Endothelial cell of umbilical vein (primary cell): ENCODE results near the gene NIN. TPM values are rescaled to one million over a fixed set of nuclear protein-coding genes. Genes with fewer than 3 reads are reported as not detected.

Experiments used
- BruUV-seq: library from RNA; stranded (reverse); fragments of 400-500 nt; replicated peaks from 2 replicates; lab custom pipeline; 2021; lab: Mats Ljungman, UMichigan
- CTCF ChIA-PET: fragments of 300-600, 350-600 bp; sonication (Branson Sonifier 250); formaldehyde crosslinking; loops from one replicate; lab custom pipeline; 2021; ENCODE audit warnings: antibody characterized with exemption, inconsistent platforms; lab: Charles Lee
- POLR2A ChIA-PET: fragments of 300-600, 350-600 bp; sonication (Branson Sonifier 250); formaldehyde crosslinking; loops from one replicate; lab custom pipeline; 2021; ENCODE audit warnings: antibody characterized with exemption, inconsistent platforms; lab: Charles Lee
- DNase-seq: peaks from one replicate; pipeline ENCODE4 v3.0.0-alpha.2; 2011; ENCODE audit warnings: low read depth, low spot score
- FAIRE-seq: peaks from 2 replicates; lab custom pipeline; 2011; peaks lifted over from hg19 to GRCh38; lab: Jason Lieb, UNC
- H2AFZ ChIP-seq: 2 replicates; pipeline ENCODE4 v1.6.0; 2012; ENCODE audit warnings: low read depth, low read length, control low read depth, inconsistent platforms
- H3K27ac ChIP-seq: 2 replicates; pipeline ENCODE4 v1.5.1; 2011; ENCODE audit warnings: low read depth, mild to moderate bottlenecking, control low read depth, low read length, moderate library complexity; ENCODE audit not compliant: insufficient read depth
- H3K27me3 ChIP-seq, 2 experiments: 2 replicates each; pipeline versions ENCODE4 v1.6.0 to v1.6.1; 2011; ENCODE audit warnings: low read length in 2 of 2, mixed read lengths in 1 of 2; ENCODE audit not compliant: control insufficient read depth in 2 of 2, insufficient read depth in 2 of 2
- H3K36me3 ChIP-seq, 2 experiments: 2 replicates in 1 of 2; 3 replicates in 1 of 2; pipeline ENCODE4 v1.5.1; 2011; ENCODE audit warnings: low read length in 2 of 2, mild to moderate bottlenecking in 1 of 2, moderate library complexity in 1 of 2; ENCODE audit not compliant: control insufficient read depth in 2 of 2, insufficient read depth in 2 of 2; ENCODE audit errors: extremely low read depth in 1 of 2
- H3K4me1 ChIP-seq: 3 replicates; pipeline ENCODE4 v1.5.1; 2011; ENCODE audit warnings: mild to moderate bottlenecking, low read length; ENCODE audit not compliant: control insufficient read depth, insufficient read depth; ENCODE audit errors: extremely low read depth
- H3K4me2 ChIP-seq: 2 replicates; pipeline ENCODE4 v1.6.1; 2011; ENCODE audit warnings: low read length, control low read depth, mixed read lengths; ENCODE audit not compliant: insufficient read depth
- H3K4me3 ChIP-seq, 3 experiments: fragments of 200-600 bp in 1 of 3; sonication (generic), shearing (Covaris generic) in 1 of 3; replicated peaks in 1 of 3; 2 replicates each; pipeline ENCODE4 v1.5.1; 2011 to 2016; ENCODE audit warnings: control low read depth in 3 of 3, low read length in 3 of 3, mild to moderate bottlenecking in 2 of 3, inconsistent platforms in 1 of 3, low read depth in 1 of 3, moderate library complexity in 1 of 3; ENCODE audit not compliant: insufficient read depth in 1 of 3
- H3K79me2 ChIP-seq: 2 replicates; pipeline ENCODE4 v1.6.0; 2012; ENCODE audit warnings: low read length, inconsistent platforms; ENCODE audit not compliant: control insufficient read depth, insufficient read depth
- H3K9ac ChIP-seq: replicated peaks from 2 replicates; pipeline ENCODE3; 2011; ENCODE audit warnings: low read length, control low read depth; ENCODE audit not compliant: insufficient read depth; ENCODE audit errors: extremely low read depth
- H3K9me1 ChIP-seq: replicated peaks from 3 replicates; pipeline ENCODE4 v1.6.0; 2011; ENCODE audit warnings: mild to moderate bottlenecking, low read length; ENCODE audit not compliant: control insufficient read depth, insufficient read depth; ENCODE audit errors: extremely low read depth
- H3K9me3 ChIP-seq: replicated peaks from 2 replicates; pipeline ENCODE4 v1.5.1; 2012; ENCODE audit warnings: low read length, inconsistent platforms; ENCODE audit not compliant: control insufficient read depth, insufficient read depth
- H4K20me1 ChIP-seq: replicated peaks from 2 replicates; pipeline ENCODE3; 2011; ENCODE audit warnings: mild to moderate bottlenecking, low read length; ENCODE audit not compliant: control insufficient read depth, insufficient read depth; ENCODE audit errors: extremely low read depth
- CTCF ChIP-seq, 2 donors: IDR thresholded peaks; 1 replicate in 1 of 2; 2 replicates in 1 of 2; pipeline ENCODE4 v1.5.1; 2011; ENCODE audit warnings: low read length in 2 of 2, mild to moderate bottlenecking in 2 of 2, moderate library complexity in 2 of 2, control low read depth in 1 of 2, inconsistent platforms in 1 of 2, low read depth in 1 of 2; ENCODE audit not compliant: insufficient read depth in 1 of 2; ENCODE audit errors: extremely low read depth in 1 of 2
- EZH2 ChIP-seq: IDR thresholded peaks from 2 replicates; pipeline ENCODE4 v1.6.1; 2012; ENCODE audit warnings: borderline replicate concordance, low read depth, mild to moderate bottlenecking, moderate library complexity, low read length, inconsistent platforms; ENCODE audit not compliant: severe bottlenecking
- FOS ChIP-seq: IDR thresholded peaks from 2 replicates; pipeline ENCODE4 v1.6.1; 2011; ENCODE audit warnings: mild to moderate bottlenecking, low read length, moderate library complexity, borderline replicate concordance; ENCODE audit not compliant: insufficient read depth
- GATA2 ChIP-seq: IDR thresholded peaks from 2 replicates; pipeline ENCODE4 v1.7.0; 2011; ENCODE audit warnings: low read depth, mild to moderate bottlenecking, moderate library complexity, mixed read lengths, low read length; ENCODE audit not compliant: insufficient read length, insufficient read depth
- JUN ChIP-seq: IDR thresholded peaks from 2 replicates; pipeline ENCODE4 v1.6.1; 2011; ENCODE audit warnings: borderline replicate concordance, low read depth; ENCODE audit not compliant: insufficient read length, insufficient read depth
- MAX ChIP-seq: IDR thresholded peaks from 2 replicates; pipeline ENCODE4 v1.6.1; 2011; ENCODE audit not compliant: insufficient read depth, insufficient read length
- POLR2A ChIP-seq: IDR thresholded peaks from 2 replicates; pipeline ENCODE4 v1.6.1; 2012; ENCODE audit warnings: low read depth, mild to moderate bottlenecking, control low read depth, low read length
- POLR2AphosphoS5 ChIP-seq: IDR thresholded peaks from 2 replicates; pipeline ENCODE4 v1.6.1; 2012; ENCODE audit warnings: low read depth, mild to moderate bottlenecking, control low read depth, low read length, moderate library complexity; ENCODE audit not compliant: insufficient read depth
- dilution Hi-C: fragments of 300-500 bp; cut with MboI; formaldehyde crosslinking; loops from one replicate; pipeline ENCODE4 v1.15.0; 2019; ENCODE audit warnings: low sequenced_read_pairs; ENCODE audit not compliant: extremely low pct_ligation_motif_present
- intact Hi-C: fragments of 100-400 bp; cut with micrococcal nuclease; formaldehyde crosslinking; loops from one replicate; pipeline ENCODE4 v1.10.0; 2022
- polyA plus RNA-seq, 4 experiments: library from polyadenylated mRNA; depleted of rRNA in 3 of 4; stranded (reverse) in 3 of 4; unstranded in 1 of 4; fragments of >200 nt; gene quantifications; 2 replicates each; pipeline versions ENCODE4 v1.2.1 to v1.2.3, GENCODE V29; 2011 to 2012; ENCODE audit warnings: missing spikeins in 1 of 4
- total RNA-seq: library from RNA; stranded (reverse); gene quantifications from 2 replicates; pipeline ENCODE4 v1.2.3, GENCODE V29; 2021

NIN gene
- total and polyA plus RNA-seq, 2 donors (not counting 3 experiments of a cell fraction or from before 2014, with no cell fraction given), result 7.1 to 76.3 TPM

- POLR2A ChIA-PET, result no interaction called here
- Histone ChIP-seq H3K9me1 (no peaks in the 10 kb centered on the region), H3K9me3 (no peaks in the 10 kb centered on the region), H3K4me3 (no peak overlapping the region), H3K4me1 (no peaks in the 10 kb centered on the region), H3K9ac (no peak overlapping the region), H4K20me1 (no peaks in the 10 kb centered on the region), H3K36me3 (peaks cover 5 to 33% of the 10 kb centered on the region in 2 experiments), H3K27ac (no peak overlapping the region), H2AFZ (no peak overlapping the region), H3K4me2 (no peak overlapping the region), H3K79me2 (no peaks in the 10 kb centered on the region), H3K27me3 (no peaks in the 10 kb centered on the region)
- TF ChIP-seq POLR2A (no peak), MAX (no peak), GATA2 (no peak), POLR2AphosphoS5 (no peak), CTCF (IDR thresholded peaks at IDR 0.05; ENCODE audit: extremely low read depth in 1 of 2, insufficient read depth in 1 of 2, low read depth in 1 of 2, low read length in 2 of 2) (no peak), JUN (no peak), FOS (no peak), EZH2 (no peak)
- BruUV-seq, result no TSS peak
- DNase-seq, result no peak
- intact Hi-C loops, result no loop called here
- CTCF ChIA-PET, result interaction anchor here (2.6 to 3.9 kb wide), 2 partner anchors 12 to 134 kb away, joined by 9 to 20 read pairs; no protein-coding TSS in a partner anchor
- dilution Hi-C loops, result no loop called here
- no peak for FAIRE-seq
These were observed 104.4 kb downstream of the NIN start for GRCh38 chr14:50726372-50727107.
